ENCODE data around the gene EEPD1. TPM values are rescaled to one million over a fixed set of nuclear protein-coding genes. Genes with fewer than 3 reads are reported as not detected.

EEPD1 gene
- total RNA-seq, 4 donors from 2014 or later: 1.8 to 18.4 (median 11.2) TPM

- Histone ChIP-seq H3K36me3 (no peaks in the 10 kb centered on the region), H3K4me3 (no peak overlapping the region), H3K27me3 (no peaks in the 10 kb centered on the region), H3K4me1 (peaks cover 3 to 5% of the 10 kb centered on the region in 2 donors), H3K9me3 (no peaks in the 10 kb centered on the region), H3K27ac (no peak overlapping the region)
- TF ChIP-seq POLR2A (IDR thresholded peaks at IDR 0.05): no peak
- TF ChIP-seq, protein P1, sequence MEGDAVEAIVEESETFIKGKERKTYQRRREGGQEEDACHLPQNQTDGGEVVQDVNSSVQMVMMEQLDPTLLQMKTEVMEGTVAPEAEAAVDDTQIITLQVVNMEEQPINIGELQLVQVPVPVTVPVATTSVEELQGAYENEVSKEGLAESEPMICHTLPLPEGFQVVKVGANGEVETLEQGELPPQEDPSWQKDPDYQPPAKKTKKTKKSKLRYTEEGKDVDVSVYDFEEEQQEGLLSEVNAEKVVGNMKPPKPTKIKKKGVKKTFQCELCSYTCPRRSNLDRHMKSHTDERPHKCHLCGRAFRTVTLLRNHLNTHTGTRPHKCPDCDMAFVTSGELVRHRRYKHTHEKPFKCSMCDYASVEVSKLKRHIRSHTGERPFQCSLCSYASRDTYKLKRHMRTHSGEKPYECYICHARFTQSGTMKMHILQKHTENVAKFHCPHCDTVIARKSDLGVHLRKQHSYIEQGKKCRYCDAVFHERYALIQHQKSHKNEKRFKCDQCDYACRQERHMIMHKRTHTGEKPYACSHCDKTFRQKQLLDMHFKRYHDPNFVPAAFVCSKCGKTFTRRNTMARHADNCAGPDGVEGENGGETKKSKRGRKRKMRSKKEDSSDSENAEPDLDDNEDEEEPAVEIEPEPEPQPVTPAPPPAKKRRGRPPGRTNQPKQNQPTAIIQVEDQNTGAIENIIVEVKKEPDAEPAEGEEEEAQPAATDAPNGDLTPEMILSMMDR (IDR thresholded peaks at IDR 0.05): no peak
- intact Hi-C loops (cut with DNase I; ENCODE audit: low total_unique reads): no loop called here
- DNase-seq: no peak
These were observed 107.4 kb downstream of the EEPD1 start for GRCh38 chr7:36260481-36260880.

- H3K4me1 ChIP-seq: peaks cover 3 to 5% of the 10 kb centered on the region in 2 donors
- no peak overlapping the region for H3K4me3 ChIP-seq
- intact Hi-C loops (cut with DNase I; ENCODE audit: low total_unique reads): no loop called here
- H3K36me3 ChIP-seq: no peaks in the 10 kb centered on the region
- H3K9me3 ChIP-seq: no peaks in the 10 kb centered on the region
- no peak for TF ChIP-seq POLR2A (IDR thresholded peaks at IDR 0.05)
- no peak for DNase-seq
- H3K27ac ChIP-seq: no peak overlapping the region
- H3K27me3 ChIP-seq: no peaks in the 10 kb centered on the region
These were observed 108.1 kb downstream of the EEPD1 start for GRCh38 chr7:36261019-36261754.

- no peak for DNase-seq
- Histone ChIP-seq H3K36me3 (no peaks in the 10 kb centered on the region), H3K27ac (no peak overlapping the region), H3K4me3 (no peak overlapping the region), H3K9me3 (no peaks in the 10 kb centered on the region), H3K27me3 (no peaks in the 10 kb centered on the region), H3K4me1 (peaks cover 3 to 5% of the 10 kb centered on the region in 2 donors)
- no peak for TF ChIP-seq POLR2A (IDR thresholded peaks at IDR 0.05)
- TF ChIP-seq, protein P1 (IDR thresholded peaks at IDR 0.05): no peak
- intact Hi-C loops (cut with DNase I; ENCODE audit: low total_unique reads): no loop called here
These were observed 109.4 kb downstream of the EEPD1 start for GRCh38 chr7:36262309-36263094.

GRCh38 chr7:36263095-36263484 lies 110.0 kb downstream of the EEPD1 start:
- Histone ChIP-seq H3K27ac (no peak overlapping the region), H3K27me3 (no peaks in the 10 kb centered on the region), H3K4me3 (no peak overlapping the region), H3K9me3 (no peaks in the 10 kb centered on the region), H3K4me1 (peaks cover 3 to 5% of the 10 kb centered on the region in 2 donors), H3K36me3 (no peaks in the 10 kb centered on the region)
- no peak for DNase-seq
- intact Hi-C loops (cut with DNase I; ENCODE audit: low total_unique reads): no loop called here
- TF ChIP-seq POLR2A (IDR thresholded peaks at IDR 0.05): no peak
- TF ChIP-seq, protein P1 (IDR thresholded peaks at IDR 0.05): no peak

- no peak for DNase-seq
- Histone ChIP-seq H3K36me3 (no peaks in the 10 kb centered on the region), H3K27me3 (no peaks in the 10 kb centered on the region), H3K4me3 (no peak overlapping the region), H3K9me3 (no peaks in the 10 kb centered on the region), H3K27ac (peak overlapping the region; percentile 37 to 44), H3K4me1 (peaks cover 3 to 5% of the 10 kb centered on the region in 2 donors)
- intact Hi-C loops (cut with DNase I; ENCODE audit: low total_unique reads): no loop called here
- no peak for TF ChIP-seq POLR2A (IDR thresholded peaks at IDR 0.05)
- TF ChIP-seq, protein P1 (IDR thresholded peaks at IDR 0.05): no peak
These were observed 111.2 kb downstream of the EEPD1 start for GRCh38 chr7:36264123-36264801.

All from uterus (tissue), 4 donors.